Testis (tissue), 3 donors: ENCODE measurements around the gene MEG3. TPM values are rescaled to one million over a fixed set of nuclear protein-coding genes. Genes with fewer than 3 reads are reported as not detected.
"Not testable (repeated sequence)": the region's sequence is repeated elsewhere in the genome, so short reads cannot be mapped to it uniquely, and the experiment has no call there.

Experiments used
- DNase-seq: peaks from one replicate; pipeline ENCODE4 v3.0.0-alpha.2; 2019
- H3K27ac ChIP-seq, 2 donors: fragments of 200-600 bp; sonication (generic); one replicate each; pipeline ENCODE4 v1.5.1; 2019
- H3K27me3 ChIP-seq: fragments of 200-600 bp; sonication (generic); one replicate; pipeline ENCODE4 v1.5.1; 2019
- H3K36me3 ChIP-seq: fragments of 200-600 bp; sonication (generic); one replicate; pipeline ENCODE4 v1.5.1; 2017; ENCODE audit warnings: low read depth; ENCODE audit errors: missing control alignments
- H3K4me1 ChIP-seq: fragments of 200-600 bp; sonication (generic); one replicate; pipeline ENCODE4 v1.5.1; 2019
- H3K4me3 ChIP-seq, 2 donors: fragments of 200-600 bp; sonication (generic); one replicate each; pipeline ENCODE4 v1.5.1; 2017 to 2019
- H3K9me3 ChIP-seq: fragments of 200-600 bp; sonication (generic); one replicate; pipeline ENCODE4 v1.5.1; 2017
- POLR2A ChIP-seq: fragments of 450-650 bp; IDR thresholded peaks from one replicate; pipeline ENCODE4 v1.6.1; 2017; ENCODE audit warnings: antibody characterized with exemption, mild to moderate bottlenecking, moderate library complexity
- WGBS, 2 donors: methylation state at CpG; one replicate each; pipeline ENCODE4 v1.1.5; 2018; 5-methylcytosine and 5-hydroxymethylcytosine counted together
- intact Hi-C: fragments of 100-400 bp; cut with DNase I; formaldehyde crosslinking; loops from one replicate; pipeline ENCODE4 v1.15.1; 2023; ENCODE audit warnings: low total_unique reads
- polyA plus RNA-seq: library from polyadenylated mRNA; stranded (reverse); fragments of 350-450 nt; fragmentation: Illumina TruSeq; extraction: RNeasy Lipid Tissue Mini Kit (QIAGEN cat#74804); gene quantifications from one replicate; pipeline ENCODE4 v1.2.3, GENCODE V29; 2014; ENCODE audit warnings: low read depth, low replicate concordance; ENCODE audit not compliant: insufficient read depth
- total RNA-seq, 2 donors: library from RNA; depleted of rRNA; stranded (reverse); fragments of >200 nt; gene quantifications; one replicate each; pipeline ENCODE4 v1.2.3, GENCODE V29; 2016
- TF ChIP-seq, protein P1 (sequence below), 3 experiments: fragments of 450-650 bp in 2 of 3; fragments of 200-600 bp in 1 of 3; sonication (generic) in 1 of 3; IDR thresholded peaks; one replicate each; pipeline ENCODE4 v1.5.1; 2016 to 2019; ENCODE audit warnings: antibody characterized with exemption in 3 of 3, mild to moderate bottlenecking in 2 of 3, moderate library complexity in 1 of 3

MEG3 gene
- total and polyA plus RNA-seq, 3 donors from 2014 or later = 107 to 324 (median 228) TPM

DNA sequence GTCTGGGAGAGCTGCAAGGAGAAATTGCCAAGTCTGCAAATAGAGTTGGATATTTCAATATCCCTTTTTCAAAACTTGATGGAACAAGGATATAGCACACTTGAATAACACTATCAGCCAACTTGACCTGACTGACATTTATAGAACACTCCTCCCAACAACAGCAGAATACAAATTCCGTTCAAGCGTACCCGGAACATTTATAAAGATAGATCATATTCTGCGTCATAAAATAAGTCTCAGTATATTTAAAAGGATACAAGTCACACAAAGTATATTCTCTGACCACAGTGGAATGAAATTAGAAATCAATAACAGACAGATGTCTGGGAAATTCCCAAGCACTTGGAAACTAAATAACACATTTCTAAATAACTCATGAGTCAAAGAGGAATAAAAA lies 29.0 kb upstream of the MEG3 start:
- H3K9me3 ChIP-seq = no peaks in the 10 kb centered on the region
- 92 to 96% methylated on average over 4 of the region's 4 CpGs for WGBS, 2 donors
- DNase-seq = no peak
- TF ChIP-seq, protein P1, sequence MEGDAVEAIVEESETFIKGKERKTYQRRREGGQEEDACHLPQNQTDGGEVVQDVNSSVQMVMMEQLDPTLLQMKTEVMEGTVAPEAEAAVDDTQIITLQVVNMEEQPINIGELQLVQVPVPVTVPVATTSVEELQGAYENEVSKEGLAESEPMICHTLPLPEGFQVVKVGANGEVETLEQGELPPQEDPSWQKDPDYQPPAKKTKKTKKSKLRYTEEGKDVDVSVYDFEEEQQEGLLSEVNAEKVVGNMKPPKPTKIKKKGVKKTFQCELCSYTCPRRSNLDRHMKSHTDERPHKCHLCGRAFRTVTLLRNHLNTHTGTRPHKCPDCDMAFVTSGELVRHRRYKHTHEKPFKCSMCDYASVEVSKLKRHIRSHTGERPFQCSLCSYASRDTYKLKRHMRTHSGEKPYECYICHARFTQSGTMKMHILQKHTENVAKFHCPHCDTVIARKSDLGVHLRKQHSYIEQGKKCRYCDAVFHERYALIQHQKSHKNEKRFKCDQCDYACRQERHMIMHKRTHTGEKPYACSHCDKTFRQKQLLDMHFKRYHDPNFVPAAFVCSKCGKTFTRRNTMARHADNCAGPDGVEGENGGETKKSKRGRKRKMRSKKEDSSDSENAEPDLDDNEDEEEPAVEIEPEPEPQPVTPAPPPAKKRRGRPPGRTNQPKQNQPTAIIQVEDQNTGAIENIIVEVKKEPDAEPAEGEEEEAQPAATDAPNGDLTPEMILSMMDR (IDR thresholded peaks at IDR 0.05) = no peak
- TF ChIP-seq POLR2A = no peak
- H3K4me3 ChIP-seq = no peak overlapping the region
- H3K27me3 ChIP-seq = no peaks in the 10 kb centered on the region
- H3K36me3 ChIP-seq = no peaks in the 10 kb centered on the region
- H3K27ac ChIP-seq = no peak overlapping the region
- intact Hi-C loops = no loop called here
- no peaks in the 10 kb centered on the region for H3K4me1 ChIP-seq

DNA sequence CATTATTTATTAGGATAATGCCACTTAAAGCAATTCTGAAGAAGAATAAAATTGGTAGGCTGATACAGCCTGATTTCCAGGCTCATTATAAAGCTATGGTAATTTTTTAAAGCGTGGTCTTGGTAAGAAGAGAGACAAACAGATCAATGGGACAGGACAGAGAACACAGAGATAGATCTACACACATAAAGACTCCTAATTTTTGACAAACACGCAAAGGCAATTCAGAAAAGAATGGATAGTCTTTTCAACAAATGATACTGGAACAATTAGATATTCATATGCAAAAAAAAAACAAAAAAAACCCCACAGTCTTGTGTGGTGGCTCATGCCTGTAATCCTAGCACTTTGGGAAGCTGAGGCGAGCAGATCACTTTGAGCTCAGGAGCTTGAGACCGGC lies 25.9 kb upstream of the MEG3 start:
- H3K9me3 ChIP-seq = no peaks in the 10 kb centered on the region
- H3K36me3 ChIP-seq = no peaks in the 10 kb centered on the region
- no peak overlapping the region for H3K27ac ChIP-seq
- no peaks in the 10 kb centered on the region for H3K27me3 ChIP-seq
- DNase-seq = no peak
- H3K4me1 ChIP-seq = no peaks in the 10 kb centered on the region
- intact Hi-C loops = no loop called here
- no peak overlapping the region for H3K4me3 ChIP-seq
- TF ChIP-seq, protein P1 (IDR thresholded peaks at IDR 0.05) = no peak
- no peak for TF ChIP-seq POLR2A
- 88 to 90% methylated on average over 4 of the region's 4 CpGs for WGBS, 2 donors

GRCh38 chr14:100801433-100801832 lies 24.5 kb upstream of the MEG3 start:
- DNase-seq, H3K27ac ChIP-seq, intact Hi-C loops, H3K4me3 ChIP-seq, H3K9me3 ChIP-seq, H3K27me3 ChIP-seq, H3K4me1 ChIP-seq, H3K36me3 ChIP-seq: not testable (repeated sequence)
- WGBS, 2 donors = 93 to 95% methylated on average over 9 of the region's 9 CpGs

- Histone ChIP-seq H3K27ac (no peak overlapping the region), H3K36me3 (no peaks in the 10 kb centered on the region), H3K27me3 (no peaks in the 10 kb centered on the region), H3K4me3 (no peak overlapping the region), H3K9me3 (no peaks in the 10 kb centered on the region), H3K4me1 (no peaks in the 10 kb centered on the region)
- TF ChIP-seq, protein P1 (IDR thresholded peaks at IDR 0.05) = no peak
- no peak for TF ChIP-seq POLR2A
- intact Hi-C loops = no loop called here
- DNase-seq = no peak
- 90 to 92% methylated on average over 7 of the region's 7 CpGs for WGBS, 2 donors
These were observed 23.7 kb upstream of the MEG3 start for GRCh38 chr14:100802179-100802578.

DNA sequence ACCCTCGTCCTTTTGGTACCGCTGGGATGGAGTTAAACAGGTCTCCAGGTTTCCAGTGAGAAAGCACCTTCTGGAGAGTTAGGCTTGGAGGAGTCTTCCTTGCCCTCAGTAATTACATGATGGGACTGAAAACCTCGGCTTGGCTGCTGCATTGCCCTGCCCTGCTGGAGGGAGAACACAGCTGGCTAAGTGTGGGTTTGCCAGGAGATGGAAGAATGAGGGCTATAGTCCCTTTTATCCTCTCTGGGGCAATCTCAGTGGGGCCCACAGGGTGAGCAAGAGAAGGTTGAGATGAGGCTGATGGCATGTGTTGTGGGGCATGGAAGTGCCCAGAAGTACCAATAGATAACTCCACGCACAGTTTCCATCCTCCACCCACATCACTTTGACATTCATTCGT lies 23.2 kb upstream of the MEG3 start:
- intact Hi-C loops = no loop called here
- TF ChIP-seq, protein P1 (IDR thresholded peaks at IDR 0.05) = no peak
- no peak for TF ChIP-seq POLR2A
- DNase-seq = no peak
- no peaks in the 10 kb centered on the region for H3K36me3 ChIP-seq
- no peaks in the 10 kb centered on the region for H3K27me3 ChIP-seq
- 83 to 89% methylated on average over 5 of the region's 5 CpGs for WGBS, 2 donors
- H3K4me3 ChIP-seq = no peak overlapping the region
- H3K4me1 ChIP-seq = no peaks in the 10 kb centered on the region
- no peaks in the 10 kb centered on the region for H3K9me3 ChIP-seq
- no peak overlapping the region for H3K27ac ChIP-seq
